Measurements from ENCODE around the gene IGF1R.
"Not testable (repeated sequence)": the region's sequence is repeated elsewhere in the genome, so short reads cannot be mapped to it uniquely, and the experiment has no call there.

Gene IGF1R

GRCh38 chr15:98647774-98648653 is at the start of gene IGF1R:
Gene IGF1R, plus strand, starts transcription at chr15:98648539. Its CDS starts 1,043 bp downstream, at chr15:98649582.
- peak; percentile 97 for DNase-seq

- no peak for DNase-seq
Measured at GRCh38 chr15:98599909-98600691, 48.2 kb upstream of the IGF1R start.

- no peak for DNase-seq
Measured at GRCh38 chr15:98604983-98605382, 43.4 kb upstream of the IGF1R start.

GRCh38 chr15:98609144-98609852 is 39.0 kb upstream of the IGF1R start:
- DNase-seq = no peak

GRCh38 chr15:98610991-98611390 is 37.3 kb upstream of the IGF1R start:
- DNase-seq = no peak

- no peak for DNase-seq
Measured at GRCh38 chr15:98611808-98612207, 36.5 kb upstream of the IGF1R start.

GRCh38 chr15:98612490-98613110 is 35.7 kb upstream of the IGF1R start:
- no peak for DNase-seq

GRCh38 chr15:98614681-98615080 is 33.7 kb upstream of the IGF1R start:
- DNase-seq = no peak

GRCh38 chr15:98616397-98616796 is 31.9 kb upstream of the IGF1R start:
- DNase-seq = no peak

- no peak for DNase-seq
Measured at GRCh38 chr15:98617328-98617980, 30.9 kb upstream of the IGF1R start.

- DNase-seq = not testable (repeated sequence)
Measured at GRCh38 chr15:98618576-98618975, 29.8 kb upstream of the IGF1R start.

GRCh38 chr15:98620020-98620419 is 28.3 kb upstream of the IGF1R start:
- DNase-seq = no peak

- DNase-seq = no peak
Measured at GRCh38 chr15:98621021-98621420, 27.3 kb upstream of the IGF1R start.

- no peak for DNase-seq
Measured at GRCh38 chr15:98625614-98626013, 22.7 kb upstream of the IGF1R start.

- no peak for DNase-seq
Measured at GRCh38 chr15:98626153-98626552, 22.2 kb upstream of the IGF1R start.

- DNase-seq = no peak
Measured at GRCh38 chr15:98628216-98628615, 20.1 kb upstream of the IGF1R start.

- DNase-seq = no peak
Measured at GRCh38 chr15:98635848-98636247, 12.5 kb upstream of the IGF1R start.

- no peak for DNase-seq
Measured at GRCh38 chr15:98643115-98643514, 5.2 kb upstream of the IGF1R start.

- no peak for DNase-seq
Measured at GRCh38 chr15:98646546-98647025, 1.8 kb upstream of the IGF1R start.

- DNase-seq = peak; percentile 93
Measured at GRCh38 chr15:98647026-98647773, 1.1 kb upstream of the IGF1R start.
